Measurements from ENCODE around the gene CD180.

The CD180 gene

DNA sequence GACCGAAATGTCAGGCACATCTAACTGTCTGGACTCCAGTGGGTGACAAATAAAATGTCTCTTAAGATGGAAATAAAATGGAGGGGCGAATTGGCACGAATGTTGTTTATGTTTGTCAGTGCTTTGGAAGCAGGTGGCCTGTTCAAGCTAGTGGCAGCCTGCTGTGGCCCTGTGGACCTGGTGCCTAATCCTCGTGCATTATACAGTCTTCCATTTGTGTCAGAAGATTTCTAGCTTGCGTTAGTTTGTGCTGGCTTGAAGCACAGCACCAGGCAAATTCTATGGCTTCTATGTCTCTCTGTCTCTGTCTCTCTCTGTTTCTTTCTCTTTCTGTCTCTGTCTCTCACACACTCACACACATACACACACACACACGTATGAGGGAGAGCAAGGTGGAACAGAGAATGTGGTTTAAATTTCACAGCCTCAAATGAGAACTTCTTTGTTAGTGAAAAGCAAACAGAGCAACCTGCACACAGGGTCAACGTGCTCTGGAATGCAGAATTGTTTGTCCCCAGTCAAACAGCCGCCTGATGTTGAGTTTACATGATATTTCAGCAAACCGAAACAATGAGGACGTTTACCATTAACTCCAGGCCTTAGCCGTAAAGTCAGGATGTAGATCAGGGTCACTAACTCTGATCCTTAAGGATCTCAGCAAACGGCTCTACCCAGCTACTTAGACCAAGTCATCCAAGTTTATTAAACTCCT is 39.0 kb upstream of the CD180 start:
- no peak overlapping the region for H3K4me3 ChIP-seq (ENCODE audit: insufficient read depth, low read depth, low read length)
- H3K36me3 ChIP-seq (ENCODE audit: control insufficient read depth, insufficient read depth, low read length): no peaks in the 10 kb centered on the region
- H3K4me1 ChIP-seq (ENCODE audit: control insufficient read depth, insufficient read depth, low read length): no peaks in the 10 kb centered on the region
- no peaks in the 10 kb centered on the region for H3K9me3 ChIP-seq (ENCODE audit: control insufficient read depth, low read length)
- no peaks in the 10 kb centered on the region for H3K27me3 ChIP-seq (ENCODE audit: control insufficient read depth, insufficient read depth, low read length, poor library complexity, severe bottlenecking)
- 88 to 89% methylated on average over 11 to 12 of the region's 12 CpGs for WGBS, 2 experiments
- no peak overlapping the region for H3K27ac ChIP-seq (ENCODE audit: insufficient read depth, low read depth, low read length, poor library complexity, severe bottlenecking)

DNA sequence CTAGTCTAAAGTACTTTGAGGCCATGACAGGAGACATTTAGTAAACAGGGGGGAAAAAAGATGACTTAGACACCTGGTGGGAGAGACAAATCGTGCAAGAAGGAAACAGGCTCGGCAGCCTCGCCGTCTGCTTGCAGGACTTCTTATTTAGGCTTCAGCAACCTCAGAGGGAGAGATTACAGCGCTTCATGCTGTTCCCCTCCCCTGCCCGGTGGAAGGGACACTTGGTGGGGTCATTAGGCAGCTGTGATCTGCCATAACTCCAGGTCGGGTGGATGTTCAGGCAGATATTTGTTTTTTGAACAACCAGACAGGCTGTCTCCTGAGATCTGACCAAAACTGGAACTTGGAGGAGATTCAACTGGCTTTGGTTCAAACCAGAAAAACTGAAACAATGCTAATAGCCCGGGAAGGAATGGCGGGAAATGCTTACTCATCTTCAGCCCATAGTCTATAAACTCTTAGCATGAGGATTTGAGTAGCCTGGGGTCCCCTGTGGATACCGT is 38.1 kb upstream of the CD180 start:
- 85 to 92% methylated on average over 9 to 10 of the region's 10 CpGs for WGBS, 2 experiments
- Histone ChIP-seq H3K4me3 (ENCODE audit: insufficient read depth, low read depth, low read length) (no peak overlapping the region), H3K36me3 (ENCODE audit: control insufficient read depth, insufficient read depth, low read length) (no peaks in the 10 kb centered on the region), H3K27ac (ENCODE audit: insufficient read depth, low read depth, low read length, poor library complexity, severe bottlenecking) (no peak overlapping the region), H3K27me3 (ENCODE audit: control insufficient read depth, insufficient read depth, low read length, poor library complexity, severe bottlenecking) (no peaks in the 10 kb centered on the region), H3K9me3 (ENCODE audit: control insufficient read depth, low read length) (no peaks in the 10 kb centered on the region), H3K4me1 (ENCODE audit: control insufficient read depth, insufficient read depth, low read length) (no peaks in the 10 kb centered on the region)

GRCh38 chr5:67233075-67233474 is 36.5 kb upstream of the CD180 start:
- Histone ChIP-seq H3K36me3 (ENCODE audit: control insufficient read depth, insufficient read depth, low read length) (no peaks in the 10 kb centered on the region), H3K27me3 (ENCODE audit: control insufficient read depth, insufficient read depth, low read length, poor library complexity, severe bottlenecking) (no peaks in the 10 kb centered on the region), H3K4me3 (ENCODE audit: insufficient read depth, low read depth, low read length) (no peak overlapping the region), H3K27ac (ENCODE audit: insufficient read depth, low read depth, low read length, poor library complexity, severe bottlenecking) (no peak overlapping the region), H3K4me1 (ENCODE audit: control insufficient read depth, insufficient read depth, low read length) (no peaks in the 10 kb centered on the region), H3K9me3 (ENCODE audit: control insufficient read depth, low read length) (no peaks in the 10 kb centered on the region)
- WGBS, 2 experiments: 34 to 39% methylated on average over 9 of the region's 9 CpGs

DNA sequence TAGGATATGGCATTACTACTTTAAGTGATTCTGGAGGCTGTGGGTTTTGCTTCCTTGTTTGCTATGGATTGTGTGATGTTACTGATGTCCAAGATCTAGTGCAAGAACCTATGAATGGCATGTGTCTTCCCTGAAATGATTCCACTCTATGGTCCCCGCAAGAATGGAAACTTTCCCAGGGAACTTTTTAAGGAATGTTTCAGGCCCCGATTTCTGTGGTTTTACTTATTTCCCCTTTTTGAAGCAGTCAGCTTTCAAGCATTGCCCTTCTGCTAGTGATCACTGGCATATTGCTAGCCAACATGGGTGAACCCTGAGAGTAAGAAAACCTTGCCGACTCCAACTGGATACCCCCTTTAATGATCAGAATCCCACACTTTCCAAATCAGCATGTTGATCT is 26.6 kb upstream of the CD180 start:
- 96% methylated on average over 3 of the region's 3 CpGs for WGBS, 2 experiments
- H3K4me1 ChIP-seq (ENCODE audit: control insufficient read depth, insufficient read depth, low read length): no peaks in the 10 kb centered on the region

DNA sequence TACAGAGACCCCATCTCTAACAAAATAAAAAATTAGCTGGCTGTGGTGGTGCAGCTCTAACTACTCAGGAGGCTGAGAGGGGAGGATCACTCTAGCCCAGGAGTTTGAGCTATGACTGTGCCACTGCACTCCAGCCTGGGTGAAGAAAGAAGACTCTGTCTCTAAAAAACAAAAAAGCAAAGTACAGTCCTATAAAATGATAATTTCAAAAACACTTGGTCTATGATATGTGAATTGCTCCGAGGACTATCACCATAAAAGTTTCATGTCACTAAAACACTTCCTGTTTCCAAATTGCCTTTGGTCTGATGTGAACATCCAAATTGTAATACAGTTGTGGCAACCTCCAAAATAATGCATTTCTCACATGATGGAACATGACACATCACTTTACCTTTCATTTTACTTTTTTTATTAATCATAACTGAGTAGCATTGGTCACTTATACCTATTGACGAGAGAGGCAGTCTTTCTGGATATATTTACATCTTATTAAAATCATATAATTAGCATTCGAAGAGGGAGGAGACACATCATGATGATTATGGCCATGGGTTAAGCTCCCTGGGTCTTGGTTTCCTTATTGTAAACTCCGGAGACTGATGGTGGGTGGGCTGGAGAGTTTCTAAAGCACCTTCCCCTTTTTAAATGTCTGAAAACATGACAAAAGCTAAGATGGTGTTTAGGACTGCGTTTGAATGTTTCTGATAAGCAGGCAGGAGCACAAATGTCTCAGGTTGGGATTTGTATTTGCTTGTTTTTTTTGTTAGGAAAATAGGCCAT is 25.8 kb upstream of the CD180 start:
- Histone ChIP-seq H3K27ac (ENCODE audit: insufficient read depth, low read depth, low read length, poor library complexity, severe bottlenecking) (no peak overlapping the region), H3K4me1 (ENCODE audit: control insufficient read depth, insufficient read depth, low read length) (no peaks in the 10 kb centered on the region), H3K36me3 (ENCODE audit: control insufficient read depth, insufficient read depth, low read length) (no peaks in the 10 kb centered on the region), H3K9me3 (ENCODE audit: control insufficient read depth, low read length) (no peaks in the 10 kb centered on the region), H3K27me3 (ENCODE audit: control insufficient read depth, insufficient read depth, low read length, poor library complexity, severe bottlenecking) (no peaks in the 10 kb centered on the region), H3K4me3 (ENCODE audit: insufficient read depth, low read depth, low read length) (no peak overlapping the region)
- WGBS, 2 experiments: 88 to 89% methylated on average over 4 to 5 of the region's 5 CpGs

More for the DNA sequence above, 26.6 kb upstream of the CD180 start:
- H3K27ac ChIP-seq (ENCODE audit: insufficient read depth, low read depth, low read length, poor library complexity, severe bottlenecking): no peak overlapping the region
- no peaks in the 10 kb centered on the region for H3K27me3 ChIP-seq (ENCODE audit: control insufficient read depth, insufficient read depth, low read length, poor library complexity, severe bottlenecking)
- no peaks in the 10 kb centered on the region for H3K9me3 ChIP-seq (ENCODE audit: control insufficient read depth, low read length)
- H3K4me3 ChIP-seq (ENCODE audit: insufficient read depth, low read depth, low read length): no peak overlapping the region
- no peaks in the 10 kb centered on the region for H3K36me3 ChIP-seq (ENCODE audit: control insufficient read depth, insufficient read depth, low read length)

GRCh38 chr5:67221487-67222242 is 25.1 kb upstream of the CD180 start:
- Histone ChIP-seq H3K36me3 (ENCODE audit: control insufficient read depth, insufficient read depth, low read length) (no peaks in the 10 kb centered on the region), H3K4me1 (ENCODE audit: control insufficient read depth, insufficient read depth, low read length) (no peaks in the 10 kb centered on the region), H3K4me3 (ENCODE audit: insufficient read depth, low read depth, low read length) (no peak overlapping the region), H3K27ac (ENCODE audit: insufficient read depth, low read depth, low read length, poor library complexity, severe bottlenecking) (no peak overlapping the region), H3K9me3 (ENCODE audit: control insufficient read depth, low read length) (no peaks in the 10 kb centered on the region), H3K27me3 (ENCODE audit: control insufficient read depth, insufficient read depth, low read length, poor library complexity, severe bottlenecking) (no peaks in the 10 kb centered on the region)
- WGBS, 2 experiments: 91% methylated on average over 9 of the region's 9 CpGs

GRCh38 chr5:67216564-67216963 is 20.0 kb upstream of the CD180 start:
- Histone ChIP-seq H3K4me3 (ENCODE audit: insufficient read depth, low read depth, low read length) (no peak overlapping the region), H3K36me3 (ENCODE audit: control insufficient read depth, insufficient read depth, low read length) (no peaks in the 10 kb centered on the region), H3K27ac (ENCODE audit: insufficient read depth, low read depth, low read length, poor library complexity, severe bottlenecking) (no peak overlapping the region), H3K9me3 (ENCODE audit: control insufficient read depth, low read length) (no peaks in the 10 kb centered on the region), H3K27me3 (ENCODE audit: control insufficient read depth, insufficient read depth, low read length, poor library complexity, severe bottlenecking) (no peaks in the 10 kb centered on the region), H3K4me1 (ENCODE audit: control insufficient read depth, insufficient read depth, low read length) (no peaks in the 10 kb centered on the region)
- WGBS, 2 experiments: 95 to 100% methylated on average over 1 of the region's 1 CpG

DNA sequence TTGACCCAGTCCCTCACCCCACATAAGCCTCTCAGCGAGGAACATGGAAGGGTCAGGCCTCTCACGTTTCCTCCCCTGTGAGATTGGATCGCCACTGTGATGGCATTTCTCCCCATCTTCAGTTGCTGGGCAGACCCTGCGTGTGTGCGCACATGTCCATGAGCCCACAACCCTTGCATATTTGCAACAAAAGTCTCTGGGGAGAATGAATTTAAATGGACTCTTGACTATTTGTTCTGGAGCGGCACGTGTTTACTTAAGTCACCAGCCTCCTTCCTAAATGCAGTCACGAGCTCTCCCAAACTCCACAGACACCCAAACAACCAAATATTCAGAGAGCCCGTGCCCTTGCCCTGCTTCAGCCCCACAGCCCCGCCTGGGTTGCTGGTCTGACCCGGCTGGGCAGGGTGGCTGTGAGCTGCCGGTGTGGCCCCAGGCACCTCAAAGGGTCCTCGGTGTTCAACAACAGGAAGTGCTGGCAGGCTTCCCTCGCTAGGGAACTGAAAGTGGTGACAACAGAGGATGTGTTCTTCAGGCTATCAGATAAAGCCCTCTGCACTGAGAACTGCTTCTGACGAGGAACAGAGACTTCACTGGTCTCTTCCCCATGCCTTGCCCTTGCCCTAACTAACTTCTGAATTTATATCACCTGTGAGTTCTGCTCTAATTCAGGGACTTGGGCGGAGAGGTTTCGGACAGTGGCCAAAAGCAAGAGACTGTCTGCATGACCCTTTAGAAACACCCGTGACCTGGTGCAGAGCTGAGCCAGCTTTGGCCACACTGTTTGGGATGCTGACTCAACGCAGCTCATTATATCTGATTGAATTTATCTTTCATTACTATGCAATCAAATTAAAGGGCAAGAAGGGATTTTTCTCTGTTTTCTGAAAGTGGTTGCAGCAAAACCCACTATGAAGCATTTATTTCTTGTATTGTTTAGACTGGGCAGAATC is 19.2 kb upstream of the CD180 start:
- Histone ChIP-seq H3K27me3 (ENCODE audit: control insufficient read depth, insufficient read depth, low read length, poor library complexity, severe bottlenecking) (no peaks in the 10 kb centered on the region), H3K4me1 (ENCODE audit: control insufficient read depth, insufficient read depth, low read length) (no peaks in the 10 kb centered on the region), H3K36me3 (ENCODE audit: control insufficient read depth, insufficient read depth, low read length) (no peaks in the 10 kb centered on the region), H3K4me3 (ENCODE audit: insufficient read depth, low read depth, low read length) (no peak overlapping the region), H3K9me3 (ENCODE audit: control insufficient read depth, low read length) (no peaks in the 10 kb centered on the region), H3K27ac (ENCODE audit: insufficient read depth, low read depth, low read length, poor library complexity, severe bottlenecking) (no peak overlapping the region)
- 90% methylated on average over 19 of the region's 19 CpGs for WGBS, 2 experiments

DNA sequence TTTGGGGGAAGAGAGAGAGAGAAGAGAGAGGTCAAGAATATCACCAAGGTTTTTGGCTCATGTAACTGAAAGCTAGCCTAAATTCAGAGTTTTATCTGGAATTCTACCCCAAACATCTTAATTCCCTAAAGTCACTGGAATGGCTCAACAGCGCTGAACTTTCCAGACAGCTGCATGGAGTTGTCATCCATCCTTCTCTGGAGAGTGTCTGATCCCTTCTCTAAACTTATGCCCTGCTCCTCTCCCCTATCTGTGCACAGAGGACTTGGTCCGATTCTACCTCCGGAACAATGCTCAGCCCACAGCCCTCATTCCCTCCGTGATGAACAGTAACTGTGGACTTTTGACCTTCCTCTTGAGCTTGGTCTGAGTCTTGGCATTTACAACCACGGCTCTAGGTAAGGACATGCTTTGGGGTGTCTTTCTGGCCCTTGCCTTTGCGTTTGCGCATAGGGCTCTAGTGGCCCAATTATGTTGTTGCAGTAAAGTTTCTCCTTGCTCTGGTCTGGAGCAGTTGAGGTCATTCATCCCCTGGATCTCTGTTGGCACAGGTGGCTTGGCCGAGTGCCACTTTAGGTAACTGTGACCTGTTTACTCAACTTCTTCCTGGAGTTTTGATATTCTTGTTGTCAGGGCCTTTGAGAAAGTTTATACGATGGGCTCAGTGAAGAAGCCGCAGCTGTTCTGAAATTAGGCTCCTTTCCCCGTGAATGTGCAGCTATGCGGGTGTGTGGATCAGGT is 18.3 kb upstream of the CD180 start:
- Histone ChIP-seq H3K36me3 (ENCODE audit: control insufficient read depth, insufficient read depth, low read length) (no peaks in the 10 kb centered on the region), H3K4me1 (ENCODE audit: control insufficient read depth, insufficient read depth, low read length) (no peaks in the 10 kb centered on the region), H3K9me3 (ENCODE audit: control insufficient read depth, low read length) (no peaks in the 10 kb centered on the region), H3K27me3 (ENCODE audit: control insufficient read depth, insufficient read depth, low read length, poor library complexity, severe bottlenecking) (no peaks in the 10 kb centered on the region), H3K4me3 (ENCODE audit: insufficient read depth, low read depth, low read length) (no peak overlapping the region), H3K27ac (ENCODE audit: insufficient read depth, low read depth, low read length, poor library complexity, severe bottlenecking) (no peak overlapping the region)
- 95% methylated on average over 12 of the region's 12 CpGs for WGBS, 2 experiments

All from ectodermal cell (in vitro differentiated cells).